ENCODE results near the gene LGALS3BP.

The LGALS3BP gene, protein sequence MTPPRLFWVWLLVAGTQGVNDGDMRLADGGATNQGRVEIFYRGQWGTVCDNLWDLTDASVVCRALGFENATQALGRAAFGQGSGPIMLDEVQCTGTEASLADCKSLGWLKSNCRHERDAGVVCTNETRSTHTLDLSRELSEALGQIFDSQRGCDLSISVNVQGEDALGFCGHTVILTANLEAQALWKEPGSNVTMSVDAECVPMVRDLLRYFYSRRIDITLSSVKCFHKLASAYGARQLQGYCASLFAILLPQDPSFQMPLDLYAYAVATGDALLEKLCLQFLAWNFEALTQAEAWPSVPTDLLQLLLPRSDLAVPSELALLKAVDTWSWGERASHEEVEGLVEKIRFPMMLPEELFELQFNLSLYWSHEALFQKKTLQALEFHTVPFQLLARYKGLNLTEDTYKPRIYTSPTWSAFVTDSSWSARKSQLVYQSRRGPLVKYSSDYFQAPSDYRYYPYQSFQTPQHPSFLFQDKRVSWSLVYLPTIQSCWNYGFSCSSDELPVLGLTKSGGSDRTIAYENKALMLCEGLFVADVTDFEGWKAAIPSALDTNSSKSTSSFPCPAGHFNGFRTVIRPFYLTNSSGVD

DNA sequence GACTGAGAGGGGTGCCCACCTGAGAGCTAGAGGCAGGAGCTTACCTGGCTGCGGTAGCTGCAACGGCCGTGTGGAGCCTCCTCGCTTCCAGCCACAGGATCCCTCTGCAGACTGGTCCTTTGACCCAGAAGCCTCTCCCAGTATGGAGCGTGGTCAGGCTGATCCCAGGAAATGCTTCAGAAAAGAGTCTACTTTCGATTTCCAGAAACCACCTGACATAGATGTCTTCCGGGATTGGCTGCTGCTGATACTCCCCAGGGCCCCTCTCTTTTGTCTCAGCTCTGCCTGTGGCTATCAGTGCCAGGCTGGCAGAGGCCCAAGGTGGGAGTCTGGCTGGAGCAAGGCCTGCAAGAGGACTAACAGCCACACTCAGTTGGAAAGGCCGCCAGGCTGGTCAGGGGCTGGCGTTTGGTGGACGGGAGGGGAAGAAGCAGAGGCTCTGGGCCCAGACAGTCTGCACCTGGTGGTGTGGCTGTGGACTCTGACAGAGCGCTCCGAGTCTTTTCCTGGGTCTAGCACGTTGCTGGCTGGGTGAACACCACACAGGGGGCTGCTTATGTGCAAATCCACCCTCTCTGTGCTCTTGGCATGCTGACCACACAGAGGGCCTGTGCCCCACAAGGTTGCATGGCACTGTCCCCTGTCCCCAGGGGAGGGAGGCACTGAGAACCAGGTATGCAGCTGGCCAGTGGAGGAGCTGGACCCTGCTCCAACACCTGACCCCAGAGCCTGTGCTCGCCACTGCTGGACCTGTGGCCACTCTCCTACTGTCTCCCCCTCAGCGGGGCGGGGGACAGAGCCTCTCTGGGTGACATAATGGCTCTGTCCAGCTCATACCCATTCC, at the start of gene LGALS3BP:
Gene LGALS3BP, minus strand, starts transcription at position 144 of the 844 bp plus-strand sequence. CDS start 2,732 bp downstream, outside the sequence.
- TF ChIP-seq, protein P1, sequence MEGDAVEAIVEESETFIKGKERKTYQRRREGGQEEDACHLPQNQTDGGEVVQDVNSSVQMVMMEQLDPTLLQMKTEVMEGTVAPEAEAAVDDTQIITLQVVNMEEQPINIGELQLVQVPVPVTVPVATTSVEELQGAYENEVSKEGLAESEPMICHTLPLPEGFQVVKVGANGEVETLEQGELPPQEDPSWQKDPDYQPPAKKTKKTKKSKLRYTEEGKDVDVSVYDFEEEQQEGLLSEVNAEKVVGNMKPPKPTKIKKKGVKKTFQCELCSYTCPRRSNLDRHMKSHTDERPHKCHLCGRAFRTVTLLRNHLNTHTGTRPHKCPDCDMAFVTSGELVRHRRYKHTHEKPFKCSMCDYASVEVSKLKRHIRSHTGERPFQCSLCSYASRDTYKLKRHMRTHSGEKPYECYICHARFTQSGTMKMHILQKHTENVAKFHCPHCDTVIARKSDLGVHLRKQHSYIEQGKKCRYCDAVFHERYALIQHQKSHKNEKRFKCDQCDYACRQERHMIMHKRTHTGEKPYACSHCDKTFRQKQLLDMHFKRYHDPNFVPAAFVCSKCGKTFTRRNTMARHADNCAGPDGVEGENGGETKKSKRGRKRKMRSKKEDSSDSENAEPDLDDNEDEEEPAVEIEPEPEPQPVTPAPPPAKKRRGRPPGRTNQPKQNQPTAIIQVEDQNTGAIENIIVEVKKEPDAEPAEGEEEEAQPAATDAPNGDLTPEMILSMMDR (IDR thresholded peaks at IDR 0.05) = no peak

DNA sequence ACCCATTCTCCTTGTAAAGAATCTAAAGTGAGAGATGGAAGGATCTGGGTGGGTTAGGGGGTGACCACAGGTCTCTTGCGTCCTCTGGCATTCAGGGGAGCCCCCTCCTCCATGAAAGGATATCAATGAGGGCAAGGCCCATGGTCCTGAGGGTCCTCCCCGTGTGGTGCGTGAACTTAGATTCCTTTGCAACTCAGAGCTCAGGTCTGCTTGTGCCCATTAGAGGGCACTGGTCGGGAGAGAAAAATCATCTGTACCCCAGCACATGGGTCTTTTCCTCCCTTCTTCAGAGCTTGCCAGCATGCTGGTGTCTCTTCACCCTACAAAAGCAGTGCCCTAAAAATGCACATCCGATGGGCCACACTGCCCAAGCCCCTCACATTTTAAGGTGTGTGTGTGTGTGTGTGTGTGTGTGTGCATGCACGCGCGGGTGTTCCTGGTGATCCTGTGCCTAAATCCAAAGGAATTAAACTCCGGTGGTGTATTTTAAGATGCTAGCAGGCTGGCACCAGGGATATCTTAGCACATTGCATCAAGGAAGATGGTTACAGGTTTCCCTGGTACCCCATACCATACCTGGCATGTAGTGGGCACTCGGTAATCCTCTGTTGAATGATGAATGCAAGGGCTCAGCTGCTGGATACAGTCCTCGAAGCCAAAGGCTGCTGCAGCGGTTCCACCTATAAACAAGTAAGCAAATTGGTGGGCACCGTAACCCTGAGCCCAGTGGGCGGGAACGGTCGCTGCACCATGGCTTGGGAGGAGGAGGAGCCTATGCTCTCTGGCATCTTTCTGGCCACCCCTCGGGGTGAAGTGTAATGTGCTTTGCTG, 49.0 kb upstream of the LGALS3BP start:
- TF ChIP-seq, protein P1 (IDR thresholded peaks at IDR 0.05) = peak; percentile 13; the same call in 1 of the 2 replicates

DNA sequence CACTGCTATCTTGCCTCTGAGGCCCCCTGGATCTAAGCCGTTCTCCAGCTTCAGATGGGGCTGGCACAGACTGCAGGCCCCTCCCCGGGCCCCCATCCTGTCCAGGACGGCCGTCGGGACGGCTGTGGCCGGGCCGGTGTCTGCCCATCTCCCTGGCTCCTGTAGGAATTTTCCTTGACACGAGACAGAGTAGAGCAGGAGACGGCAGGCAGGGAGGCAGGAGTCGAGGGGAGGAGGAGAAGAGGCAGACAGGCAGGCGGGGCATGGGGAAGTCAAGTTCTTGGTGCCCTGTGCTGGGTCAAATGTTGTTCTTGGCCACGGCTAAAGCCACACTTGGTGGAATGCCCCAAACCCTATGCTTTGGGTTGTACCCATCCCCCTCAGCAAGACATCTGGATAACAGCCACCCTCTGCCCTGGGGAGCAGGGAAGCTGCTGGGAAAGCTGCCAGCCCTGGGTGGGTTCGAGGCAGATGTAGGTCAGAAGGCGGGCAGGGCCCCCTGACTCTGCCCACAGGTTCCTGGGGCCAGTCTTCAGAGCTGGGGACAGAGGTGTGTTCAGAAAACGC, 48.3 kb upstream of the LGALS3BP start:
- TF ChIP-seq, protein P1 (IDR thresholded peaks at IDR 0.05) = no peak

DNA sequence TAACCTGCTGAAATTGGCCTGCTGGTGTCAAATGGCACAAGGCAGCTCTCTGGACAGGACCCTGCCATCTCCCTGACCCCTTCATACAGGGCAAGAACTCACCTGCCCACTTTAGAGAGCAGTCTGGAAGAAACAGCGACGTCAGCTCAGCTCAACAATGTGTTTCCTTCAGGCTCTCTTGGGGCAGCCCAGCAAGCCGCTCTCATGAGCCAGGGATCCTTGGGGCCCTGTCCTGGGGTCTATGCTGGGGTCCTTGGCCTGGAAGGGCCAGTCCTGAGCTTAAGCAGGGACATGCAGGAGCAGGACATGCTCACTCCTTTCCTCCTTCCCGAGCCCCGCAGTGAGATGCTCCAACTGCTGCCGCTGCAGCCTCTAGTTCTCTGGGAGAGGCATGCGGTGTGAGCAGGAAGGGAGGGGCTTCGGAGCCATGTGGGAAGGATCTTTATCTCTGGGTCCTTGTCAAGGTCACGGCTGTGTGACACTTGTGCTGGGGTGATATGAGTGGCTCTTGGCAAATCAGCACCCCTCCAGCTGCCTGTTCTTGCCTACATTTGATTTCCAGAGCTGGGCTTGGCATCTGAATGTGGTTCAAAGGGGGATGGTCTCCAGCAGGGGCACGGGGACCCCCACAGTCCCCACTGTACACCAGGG, 47.7 kb upstream of the LGALS3BP start:
- TF ChIP-seq, protein P1 (IDR thresholded peaks at IDR 0.05) = no peak

DNA sequence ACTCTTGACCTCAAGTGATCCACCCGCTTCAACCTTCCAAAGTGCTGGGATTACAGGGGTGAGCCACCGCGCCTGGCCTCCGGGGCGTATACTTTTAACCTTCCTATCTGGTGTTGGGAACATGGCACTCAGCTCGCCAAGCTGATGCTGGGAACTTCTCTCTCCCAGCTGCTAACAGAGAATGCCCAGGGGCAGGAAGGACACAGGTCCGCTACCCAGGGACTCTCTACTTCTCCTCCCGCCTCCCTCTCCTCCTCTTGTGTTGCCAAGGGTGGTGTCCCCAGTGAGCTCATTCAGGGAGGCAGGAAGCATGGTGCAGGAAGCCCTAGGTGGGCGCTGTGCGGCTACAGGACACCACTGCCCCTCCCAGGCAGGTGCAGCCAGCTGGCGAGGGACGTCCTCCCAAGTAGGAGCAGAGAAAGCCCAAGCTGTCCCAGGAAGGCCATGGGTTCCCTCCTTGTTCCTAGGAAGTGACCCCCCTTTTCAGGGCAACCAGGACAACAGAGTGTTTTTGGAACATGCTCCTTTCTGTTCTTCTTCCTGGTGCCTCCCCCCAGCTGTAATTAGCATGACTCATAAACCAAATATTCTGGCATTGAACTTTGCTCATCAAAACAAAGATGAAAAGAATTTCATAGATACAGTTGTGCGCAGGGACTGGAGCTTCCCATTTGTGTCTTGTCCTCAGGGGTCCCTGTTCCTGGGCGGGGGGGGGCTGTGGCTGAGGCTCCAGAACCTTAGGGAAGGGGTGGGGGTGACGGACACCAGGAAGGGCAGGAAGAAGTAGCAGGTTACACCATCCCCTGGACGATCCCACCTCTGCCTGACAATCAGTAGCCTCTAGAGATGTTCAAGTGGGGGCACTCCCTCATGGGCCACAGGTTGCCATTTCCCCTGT, 46.9 kb upstream of the LGALS3BP start:
- TF ChIP-seq, protein P1 (IDR thresholded peaks at IDR 0.05) = no peak
